PC-9 (cell line): Measurements from ENCODE around the gene SH3BP5L. TPM values are rescaled to one million over a fixed set of nuclear protein-coding genes. Genes with fewer than 3 reads are reported as not detected.

ENCODE experiments used
- BruUV-seq: library from RNA; stranded (reverse); fragments of 400-500 nt; replicated peaks from 2 replicates; lab custom pipeline; 2021; lab: Mats Ljungman, UMichigan
- CTCF ChIA-PET: fragments of 300-600 bp; sonication (Branson Sonifier 250); formaldehyde crosslinking; loops from one replicate; lab custom pipeline; 2022; ENCODE audit warnings: antibody characterized with exemption; lab: Charles Lee
- POLR2A ChIA-PET: fragments of 300-600 bp; sonication (Branson Sonifier 250); formaldehyde crosslinking; loops from one replicate; lab custom pipeline; 2022; ENCODE audit warnings: antibody characterized with exemption; ENCODE audit not compliant: unreplicated experiment; lab: Charles Lee
- DNase-seq, 2 experiments: peaks; one replicate each; pipeline versions ENCODE4 v3.0.0 to v3.0.0-alpha.2; 2015 to 2022; ENCODE audit warnings: mixed read lengths in 1 of 2
- H2AFZ ChIP-seq: fragments of 200-600 bp; sonication (generic); 2 replicates; pipeline ENCODE4 v1.8.1; 2017; ENCODE audit warnings: antibody characterized with exemption
- H3F3A ChIP-seq: fragments of 200-600 bp; sonication (generic); 2 replicates; pipeline ENCODE4 v1.8.1; 2017; ENCODE audit warnings: antibody characterized with exemption, mild to moderate bottlenecking, low read depth; ENCODE audit not compliant: insufficient read depth
- H3K27ac ChIP-seq: fragments of 200-600 bp; sonication (generic); 2 replicates; pipeline ENCODE4 v1.6.1; 2016; ENCODE audit warnings: mixed run types
- H3K27me3 ChIP-seq: fragments of 200-600 bp; sonication (generic); 2 replicates; pipeline ENCODE4 v1.6.1; 2016; ENCODE audit warnings: low read depth, mixed run types; ENCODE audit not compliant: insufficient read depth
- H3K36me3 ChIP-seq: fragments of 200-600 bp; sonication (generic); 2 replicates; pipeline ENCODE4 v1.6.1; 2016; ENCODE audit warnings: low read depth, mixed run types
- H3K4me1 ChIP-seq: fragments of 200-600 bp; sonication (generic); replicated peaks from 2 replicates; pipeline ENCODE4 v1.6.1; 2016; ENCODE audit warnings: mixed run types; ENCODE audit not compliant: insufficient read depth
- H3K4me2 ChIP-seq: fragments of 200-600 bp; sonication (generic); 2 replicates; pipeline ENCODE4 v1.6.1; 2017; ENCODE audit warnings: mixed run types
- H3K4me3 ChIP-seq: fragments of 200-600 bp; sonication (generic); 2 replicates; pipeline ENCODE4 v1.6.1; 2016; ENCODE audit warnings: mixed run types
- H3K79me2 ChIP-seq: fragments of 200-600 bp; sonication (generic); 2 replicates; pipeline ENCODE4 v1.6.1; 2017; ENCODE audit warnings: low read depth, mixed run types
- H3K9me2 ChIP-seq: fragments of 200-600 bp; sonication (generic); 2 replicates; pipeline ENCODE4 v1.8.1; 2017; ENCODE audit warnings: mild to moderate bottlenecking; ENCODE audit not compliant: insufficient read depth
- H3K9me3 ChIP-seq: fragments of 200-600 bp; sonication (generic); 2 replicates; pipeline ENCODE4 v1.8.1; 2016; ENCODE audit warnings: low read depth; ENCODE audit not compliant: insufficient read depth
- H4K20me1 ChIP-seq: fragments of 200-600 bp; sonication (generic); 2 replicates; pipeline ENCODE4 v1.8.1; 2017; ENCODE audit not compliant: insufficient read depth
- CTCF ChIP-seq: fragments of 200-600 bp; sonication (generic); conservative IDR thresholded peaks from 2 replicates; pipeline ENCODE4 v1.6.1; 2017; ENCODE audit warnings: mixed run types, antibody characterized with exemption, mild to moderate bottlenecking, moderate library complexity
- EZH2 ChIP-seq: fragments of 200-600 bp; sonication (generic); IDR thresholded peaks from 2 replicates; pipeline ENCODE4 v1.8.0; 2017; ENCODE audit warnings: antibody characterized with exemption, low read depth
- intact Hi-C: fragments of 100-400 bp; cut with micrococcal nuclease; formaldehyde crosslinking; loops from one replicate; pipeline ENCODE4 v1.10.0; 2022; ENCODE audit not compliant: unreplicated experiment
- total RNA-seq: library from RNA; stranded (reverse); gene quantifications from 2 replicates; pipeline ENCODE4 v1.2.3, GENCODE V29; 2021

The SH3BP5L gene
- total RNA-seq, 1 experiment from 2014 or later: 24.6 TPM

GRCh38 chr1:248844526-248844925, 18.8 kb upstream of the SH3BP5L start:
- Histone ChIP-seq H3F3A (no peaks in the 10 kb centered on the region), H3K27ac (no peak overlapping the region), H2AFZ (no peak overlapping the region), H3K4me1 (0 out of 2 replicates have a peak, but pooled peaks cover 7% of the 10 kb centered on the region), H3K79me2 (peaks cover 20% of the 10 kb centered on the region), H4K20me1 (no peaks in the 10 kb centered on the region), H3K9me3 (no peaks in the 10 kb centered on the region), H3K4me2 (no peak overlapping the region), H3K36me3 (no peaks in the 10 kb centered on the region), H3K4me3 (no peak overlapping the region), H3K9me2 (no peaks in the 10 kb centered on the region), H3K27me3 (no peaks in the 10 kb centered on the region)
- intact Hi-C loops: no loop called here
- no peak for TF ChIP-seq EZH2
- no peak for TF ChIP-seq CTCF
- POLR2A ChIA-PET: no interaction called here
- no peak for DNase-seq
- CTCF ChIA-PET: no interaction called here
- no TSS peak for BruUV-seq

- H3K27ac ChIP-seq: no peak overlapping the region
- no peaks in the 10 kb centered on the region for H3K27me3 ChIP-seq
- ChIA-PET CTCF (no interaction called here), POLR2A (no interaction called here)
- H3K4me2 ChIP-seq: no peak overlapping the region
- no peaks in the 10 kb centered on the region for H3K36me3 ChIP-seq
- DNase-seq: no peak
- H3F3A ChIP-seq: peaks cover 3% of the 10 kb centered on the region; the same call in 1 of the 2 replicates
- H3K9me2 ChIP-seq: no peaks in the 10 kb centered on the region
- H4K20me1 ChIP-seq: no peaks in the 10 kb centered on the region
- no peak for TF ChIP-seq CTCF
- TF ChIP-seq EZH2: no peak
- H3K4me1 ChIP-seq: 0 out of 2 replicates have a peak, but pooled peaks cover 11% of the 10 kb centered on the region
- no peaks in the 10 kb centered on the region for H3K9me3 ChIP-seq
- H2AFZ ChIP-seq: no peak overlapping the region
- peaks cover 20% of the 10 kb centered on the region for H3K79me2 ChIP-seq
- intact Hi-C loops: no loop called here
- no peak overlapping the region for H3K4me3 ChIP-seq
- no TSS peak for BruUV-seq
These were observed 18.0 kb upstream of the SH3BP5L start for GRCh38 chr1:248843687-248844086.

GRCh38 chr1:248842781-248843331, 17.1 kb upstream of the SH3BP5L start:
- no peaks in the 10 kb centered on the region for H3K36me3 ChIP-seq
- no peaks in the 10 kb centered on the region for H3K9me2 ChIP-seq
- intact Hi-C loops: no loop called here
- TF ChIP-seq CTCF (no peak), EZH2 (no peak)
- 0 out of 2 replicates have a peak, but pooled peaks cover 11% of the 10 kb centered on the region for H3K4me1 ChIP-seq
- no peaks in the 10 kb centered on the region for H3K9me3 ChIP-seq
- H3K27me3 ChIP-seq: no peaks in the 10 kb centered on the region
- H2AFZ ChIP-seq: no peak overlapping the region
- ChIA-PET POLR2A (no interaction called here), CTCF (no interaction called here)
- peaks cover 3% of the 10 kb centered on the region; the same call in 1 of the 2 replicates for H3F3A ChIP-seq
- no peak overlapping the region for H3K27ac ChIP-seq
- no peak overlapping the region for H3K4me3 ChIP-seq
- BruUV-seq: no TSS peak
- no peak for DNase-seq
- H4K20me1 ChIP-seq: no peaks in the 10 kb centered on the region
- H3K79me2 ChIP-seq: peaks cover 20% of the 10 kb centered on the region
- no peak overlapping the region for H3K4me2 ChIP-seq
